HG02973 (cell line): ENCODE data around the gene SMTNL1.

ENCODE experiments used
- ATAC-seq: cut with Tn5 transposase; IDR thresholded peaks from one replicate; pipeline ENCODE4 v1.9.1; 2021; ENCODE audit warnings: moderate library complexity; ENCODE audit not compliant: unreplicated experiment

The SMTNL1 gene, protein sequence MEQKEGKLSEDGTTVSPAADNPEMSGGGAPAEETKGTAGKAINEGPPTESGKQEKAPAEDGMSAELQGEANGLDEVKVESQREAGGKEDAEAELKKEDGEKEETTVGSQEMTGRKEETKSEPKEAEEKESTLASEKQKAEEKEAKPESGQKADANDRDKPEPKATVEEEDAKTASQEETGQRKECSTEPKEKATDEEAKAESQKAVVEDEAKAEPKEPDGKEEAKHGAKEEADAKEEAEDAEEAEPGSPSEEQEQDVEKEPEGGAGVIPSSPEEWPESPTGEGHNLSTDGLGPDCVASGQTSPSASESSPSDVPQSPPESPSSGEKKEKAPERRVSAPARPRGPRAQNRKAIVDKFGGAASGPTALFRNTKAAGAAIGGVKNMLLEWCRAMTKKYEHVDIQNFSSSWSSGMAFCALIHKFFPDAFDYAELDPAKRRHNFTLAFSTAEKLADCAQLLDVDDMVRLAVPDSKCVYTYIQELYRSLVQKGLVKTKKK

DNA sequence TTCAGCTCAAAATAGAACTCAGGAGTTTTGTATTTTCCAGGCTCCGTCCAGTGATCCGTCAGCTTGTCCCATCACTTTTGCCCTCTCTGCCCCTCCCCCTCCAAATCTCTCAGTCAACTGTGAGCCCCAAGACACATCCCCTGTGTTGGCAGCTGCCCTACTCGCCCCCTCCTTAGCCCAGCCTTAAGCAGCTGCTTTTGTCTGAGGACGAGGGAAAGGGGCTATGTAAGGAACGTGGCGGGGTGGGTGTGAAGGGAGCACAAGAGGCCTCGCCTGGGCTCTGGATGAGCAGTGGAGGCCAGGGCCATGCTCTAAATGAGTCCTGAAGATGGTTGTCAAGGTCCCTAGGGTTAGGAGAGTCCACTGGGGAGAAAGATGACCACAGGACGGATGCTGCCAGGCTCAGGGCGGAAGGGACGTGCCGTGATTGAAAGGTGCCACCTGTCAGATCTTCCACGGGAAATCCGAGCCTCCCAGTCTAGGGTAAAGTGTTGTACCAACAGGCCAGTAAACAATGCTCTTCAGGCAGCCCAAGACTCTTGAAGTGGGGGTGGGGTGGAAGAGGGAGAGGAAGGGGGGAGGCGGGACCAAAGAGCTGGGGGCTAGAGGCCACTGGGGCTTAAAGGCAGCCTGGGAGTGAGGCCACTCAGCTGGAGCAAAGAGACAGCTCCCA, at the start of gene SMTNL1:
TSS of gene SMTNL1 (plus strand) at position 649 of the 673 bp plus-strand sequence. CDS start 5,048 bp downstream, outside the sequence.
- ATAC-seq = no peak

DNA sequence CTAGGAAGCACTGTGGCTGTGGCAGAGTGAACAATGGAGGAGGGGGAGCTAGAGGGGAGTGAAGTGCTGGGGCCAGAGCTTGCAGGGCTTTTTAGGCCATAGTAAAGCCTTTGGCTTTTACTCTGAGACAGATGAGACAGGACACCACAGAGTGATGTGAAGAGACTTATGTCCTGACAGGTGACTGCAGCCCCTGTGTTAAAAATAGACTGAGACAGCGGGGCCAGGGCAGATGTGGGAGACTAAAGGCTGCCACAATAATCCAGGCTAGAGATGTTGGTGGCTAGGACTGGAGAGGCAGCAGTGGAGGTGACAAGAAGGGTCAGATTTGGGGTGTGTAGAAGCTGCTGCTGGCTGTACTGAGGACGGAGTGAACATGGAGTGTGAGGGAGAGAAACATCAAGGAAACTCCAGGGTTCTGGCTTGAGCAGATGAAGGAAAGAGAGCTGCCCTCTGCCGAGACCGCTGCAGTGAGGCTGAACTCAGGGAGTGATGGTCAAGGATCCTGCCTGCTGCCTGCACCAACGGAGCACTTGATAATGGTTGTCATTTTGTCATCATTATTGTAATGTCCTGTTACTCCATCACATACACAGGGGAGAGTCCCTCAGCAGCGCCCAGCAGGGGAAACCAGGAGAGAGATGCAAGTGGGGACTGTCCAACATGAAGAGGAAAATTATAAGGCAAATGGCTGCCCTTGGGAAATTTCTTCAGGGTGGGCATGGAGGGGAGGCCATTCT, 49.3 kb upstream of the SMTNL1 start:
- no peak for ATAC-seq

DNA sequence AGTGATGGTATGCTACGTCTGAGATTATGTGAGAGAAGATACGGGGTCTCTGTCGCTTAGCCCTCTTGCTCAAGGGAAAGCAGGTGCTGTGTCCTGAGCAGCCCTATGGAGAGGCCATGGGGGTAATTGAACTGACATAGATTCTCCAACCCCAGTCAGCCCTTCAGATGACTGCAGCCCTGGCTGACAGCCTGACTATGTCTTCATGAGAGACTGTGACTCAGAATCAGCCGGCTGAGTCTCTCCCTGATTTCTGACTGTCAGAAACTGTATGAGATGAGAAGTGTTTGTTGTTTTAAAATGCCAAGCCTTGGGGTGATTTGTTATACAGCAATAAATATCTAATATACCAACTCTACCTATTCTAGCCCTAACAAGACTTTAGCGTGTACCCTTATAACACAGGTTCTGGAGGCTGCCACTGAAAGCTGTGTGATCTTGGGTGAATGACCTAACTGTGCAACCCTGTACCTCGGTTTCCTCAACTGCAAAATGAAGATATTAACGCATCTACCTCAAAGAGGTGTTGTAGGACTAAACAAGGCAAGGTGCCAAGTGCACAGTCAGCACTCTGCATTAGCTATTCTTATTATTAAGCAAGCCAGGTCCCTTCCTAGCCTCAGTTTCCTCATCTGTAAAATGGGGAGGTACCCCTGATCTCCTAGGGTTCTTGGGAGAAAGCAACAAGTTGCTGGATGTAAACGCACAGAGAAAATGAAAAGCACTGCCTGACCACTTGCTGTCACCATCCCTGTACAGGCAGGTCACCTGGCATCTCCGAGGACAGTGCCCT, 46.7 kb upstream of the SMTNL1 start:
- ATAC-seq = no peak

DNA sequence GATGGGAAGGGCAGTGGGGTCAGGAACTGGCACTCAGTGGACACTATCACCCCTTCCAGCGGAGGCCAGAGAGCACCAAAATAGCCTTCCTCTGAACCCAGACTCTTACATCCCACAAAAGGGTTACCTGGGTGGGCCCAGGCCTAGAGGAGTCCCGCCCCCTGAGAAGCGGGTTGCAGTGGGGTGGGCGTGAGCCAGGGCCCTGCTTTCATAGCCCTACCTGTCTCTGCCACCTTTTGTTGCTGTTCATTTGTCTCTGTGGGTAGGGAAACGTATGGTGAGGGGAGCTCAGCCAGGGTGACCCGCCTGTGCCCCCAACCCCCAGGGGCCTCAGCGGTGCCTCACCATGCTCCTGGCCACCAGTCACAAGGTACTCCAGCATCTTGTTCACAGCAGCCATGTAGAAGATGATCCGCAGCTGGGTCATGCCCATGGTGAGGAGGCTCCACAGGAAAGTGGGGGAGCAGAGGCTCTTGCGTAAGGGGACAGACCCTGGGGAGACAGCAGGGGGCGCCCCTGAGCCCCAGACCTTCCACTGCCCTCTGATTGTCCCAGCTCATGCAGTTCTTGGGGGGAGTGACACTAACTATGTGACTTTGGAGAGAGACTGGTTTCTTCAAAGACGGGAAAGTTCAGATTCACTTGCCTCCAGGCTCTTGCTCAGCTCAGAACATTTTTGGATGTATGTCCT, 45.9 kb upstream of the SMTNL1 start:
- ATAC-seq = no peak

DNA sequence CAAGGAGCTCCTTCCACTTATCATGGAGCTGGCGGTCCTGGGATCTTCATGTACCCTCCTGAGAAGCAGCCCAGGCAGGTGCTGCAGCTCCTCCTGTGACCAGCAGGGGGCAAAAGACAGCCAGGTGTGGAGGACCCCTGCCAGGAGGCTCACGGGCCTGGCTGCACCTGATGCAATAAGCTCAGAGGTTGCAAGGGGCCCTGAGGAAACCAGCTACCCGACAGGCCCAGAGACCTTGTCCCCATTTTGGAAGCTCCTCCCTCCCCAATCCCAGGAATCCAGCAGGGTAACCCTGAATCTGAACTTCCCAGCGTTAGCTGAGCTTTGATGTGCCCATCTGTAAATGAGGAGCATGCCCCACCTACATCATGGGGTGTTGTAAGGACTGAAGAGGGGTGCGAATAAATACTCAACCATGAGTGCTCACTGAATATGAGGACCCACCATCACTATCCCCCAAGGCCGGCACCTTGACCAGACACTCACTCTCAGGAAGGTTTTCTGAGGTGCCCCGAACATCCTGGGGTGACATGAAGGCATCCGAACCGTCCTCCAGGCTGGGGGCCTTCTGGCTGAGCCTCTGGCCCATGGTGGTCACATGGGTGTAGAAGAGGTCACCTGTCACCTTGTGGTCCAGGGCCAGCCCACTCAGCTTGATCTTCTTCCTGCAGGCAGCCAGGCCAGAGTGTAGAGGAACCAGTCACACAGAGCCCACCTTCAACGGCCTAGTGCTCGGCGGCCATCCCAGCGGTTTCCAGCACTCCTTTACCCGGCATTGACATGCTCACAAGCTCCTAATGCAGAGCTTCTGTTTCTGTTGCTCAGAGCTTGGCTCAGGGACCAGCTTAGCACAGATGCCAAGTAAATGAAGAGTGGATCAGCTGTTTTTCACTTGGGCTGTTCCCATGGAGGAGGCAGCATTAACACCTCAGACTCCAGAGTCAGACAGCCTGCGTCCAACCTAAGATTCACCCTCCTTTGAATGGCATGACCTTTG, 43.6 kb upstream of the SMTNL1 start:
- ATAC-seq = peak; percentile 69

DNA sequence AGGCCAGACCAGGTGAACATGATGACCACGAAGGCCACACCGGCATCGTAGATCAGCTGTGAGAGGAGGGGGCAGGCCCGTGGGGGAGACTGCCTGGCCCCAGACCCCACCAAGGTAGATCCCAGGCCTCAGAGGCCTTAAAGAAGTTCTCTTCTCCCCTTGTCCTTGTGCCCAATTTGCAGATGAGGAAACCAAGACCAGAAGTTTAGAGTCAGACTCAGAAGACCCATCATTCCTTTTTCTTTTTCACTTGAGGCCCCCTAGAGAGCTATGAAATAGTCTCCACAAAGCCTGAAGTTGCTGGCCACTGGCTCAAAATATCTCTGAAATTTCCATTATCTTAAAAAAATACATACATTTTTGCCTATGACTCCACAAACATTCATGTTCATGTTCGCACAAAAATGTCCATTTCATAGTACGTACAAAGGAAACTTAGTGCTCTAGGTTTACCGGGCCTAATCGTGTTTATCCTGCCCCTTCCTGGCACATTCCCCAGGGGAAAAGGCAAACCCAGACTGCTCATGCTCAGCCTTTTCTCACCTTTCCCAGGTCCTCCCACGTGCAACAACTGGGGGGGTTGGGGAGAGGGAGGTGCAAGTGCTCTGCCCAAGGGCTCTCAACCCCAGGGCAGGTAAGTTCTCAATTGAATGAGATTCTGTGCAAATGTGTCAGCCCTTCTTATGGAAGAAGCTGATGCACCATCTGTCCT, 41.1 kb upstream of the SMTNL1 start:
- no peak for ATAC-seq

DNA sequence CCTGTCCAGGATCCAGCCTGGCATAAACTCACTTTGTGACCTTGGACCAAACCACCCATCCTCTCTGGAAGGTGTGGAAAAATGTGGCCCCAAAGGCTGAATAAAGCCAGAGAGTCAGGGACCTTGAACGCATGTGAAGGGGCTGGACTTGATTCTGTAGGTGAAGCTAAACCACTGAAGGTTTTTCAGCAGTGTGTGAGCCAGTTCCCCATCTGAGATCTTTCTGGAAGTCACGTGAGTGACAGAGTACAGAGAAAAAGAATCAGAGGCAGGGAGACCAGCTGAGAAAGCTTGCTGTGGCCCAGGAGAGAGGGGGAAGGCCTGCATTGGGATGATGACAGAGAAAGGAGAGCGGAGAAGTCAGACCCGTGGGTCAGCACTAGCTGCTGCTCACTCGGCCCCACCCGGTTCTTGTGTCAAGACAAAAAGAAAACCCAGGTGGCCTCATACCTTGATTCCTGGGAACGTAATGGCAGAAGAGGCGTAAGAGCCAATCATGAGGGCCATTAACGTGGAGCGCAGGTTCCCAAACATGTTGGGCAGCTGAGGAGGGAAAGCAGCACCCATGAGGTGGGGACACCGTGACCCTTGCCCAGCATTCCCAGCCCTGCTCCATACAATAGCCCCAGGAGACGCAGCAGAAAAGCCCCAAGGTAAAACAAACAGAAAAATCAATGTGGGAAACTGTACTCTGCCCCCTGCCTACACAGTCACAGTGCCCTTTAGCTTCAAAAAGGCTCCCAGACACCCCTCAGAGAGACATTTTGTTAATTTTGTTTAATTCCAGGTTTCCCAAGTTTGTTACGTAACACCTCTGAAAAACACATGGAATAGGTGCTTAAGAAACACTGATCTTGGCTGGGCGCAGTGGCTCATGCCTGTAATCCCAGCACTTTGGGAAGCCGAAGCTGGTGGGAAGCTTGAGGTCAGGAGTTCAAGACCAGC, 39.8 kb upstream of the SMTNL1 start:
- no peak for ATAC-seq

DNA sequence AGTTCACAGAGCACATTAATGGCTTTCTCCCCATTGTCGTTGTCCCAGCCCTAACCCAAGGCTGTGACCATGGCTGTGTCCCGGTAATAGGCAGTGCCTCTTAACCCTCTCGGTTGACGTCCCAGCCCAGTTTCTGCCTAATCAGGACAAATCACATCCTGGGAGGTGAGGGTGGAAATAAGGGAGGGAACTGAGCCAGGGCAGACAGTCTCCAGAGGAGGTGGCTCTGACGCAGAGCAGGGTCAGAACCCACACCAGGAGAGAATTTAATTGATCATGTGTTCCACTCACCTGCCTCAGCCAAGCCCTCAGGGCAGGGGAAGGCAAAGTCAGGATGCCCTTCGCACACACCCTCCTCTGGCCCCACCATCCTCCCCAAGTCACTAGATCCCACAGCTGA, 38.9 kb upstream of the SMTNL1 start:
- no peak for ATAC-seq

DNA sequence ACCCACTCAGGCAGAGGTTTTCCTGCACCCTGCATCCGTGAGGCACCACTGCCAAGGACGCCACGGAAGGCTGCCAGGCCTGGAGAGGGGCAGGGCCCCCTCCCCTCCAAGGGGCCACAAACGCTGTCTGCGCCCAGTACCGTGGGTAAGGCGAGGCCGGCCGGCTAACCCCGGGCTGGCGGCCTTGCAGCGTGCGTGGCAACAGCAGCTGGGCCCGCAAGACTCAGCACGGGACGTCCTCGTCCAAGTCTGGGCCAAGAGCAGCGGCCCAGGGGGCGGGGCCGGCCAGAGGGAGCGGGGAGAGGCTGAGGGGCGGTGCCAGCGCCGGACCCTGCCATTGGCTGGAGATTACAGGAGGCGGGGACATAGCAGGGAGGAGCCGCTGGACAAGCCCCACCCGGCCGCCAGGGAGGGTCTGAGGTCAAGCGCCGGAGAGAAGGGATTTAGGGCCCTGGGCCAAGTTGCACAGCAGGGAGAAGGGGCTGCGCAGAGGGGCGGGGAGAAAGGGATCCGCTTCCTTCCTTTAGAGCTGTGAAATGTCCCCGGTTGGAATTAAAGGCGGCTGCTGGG, 37.9 kb upstream of the SMTNL1 start:
- ATAC-seq = peak; percentile 97

DNA sequence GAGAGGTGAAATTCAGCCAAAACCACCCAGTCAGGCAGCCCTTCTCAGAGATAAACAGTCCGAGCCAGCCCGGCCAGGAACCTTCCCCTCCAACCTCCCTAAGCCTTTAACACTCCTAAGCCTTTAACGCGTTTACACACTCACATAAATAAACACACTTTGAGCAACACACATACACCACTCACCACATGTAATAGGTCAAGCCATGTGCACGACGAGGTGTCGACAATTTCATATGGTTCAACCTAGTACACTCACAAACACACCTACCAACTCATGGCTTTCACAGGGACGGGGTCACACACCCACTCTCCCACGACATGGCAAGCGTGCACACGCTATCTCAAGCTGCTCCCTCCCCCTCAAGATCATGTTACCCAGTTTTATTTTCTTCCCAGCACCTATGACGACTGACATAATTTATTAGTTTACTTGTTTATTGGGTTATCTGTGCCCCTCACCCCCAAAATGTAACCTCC, 37.4 kb upstream of the SMTNL1 start:
- ATAC-seq = no peak

DNA sequence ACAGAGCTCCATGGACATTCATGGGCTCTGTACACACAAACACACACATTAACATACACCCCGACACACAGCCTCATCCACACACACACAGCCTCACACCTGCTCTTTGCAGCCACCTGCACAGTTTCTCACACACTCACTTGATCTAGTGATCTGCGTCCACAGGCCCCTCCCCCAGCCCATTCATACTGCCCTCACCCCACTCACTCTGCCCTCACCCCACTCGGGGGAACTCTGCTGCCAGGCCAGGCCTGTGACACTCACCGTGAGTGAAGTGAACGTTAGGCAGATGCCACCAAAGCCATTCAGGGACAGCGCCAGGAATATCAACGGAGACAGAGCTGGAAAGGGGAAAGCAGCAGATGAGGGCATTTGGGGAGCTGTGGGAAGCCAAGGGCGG, 36.9 kb upstream of the SMTNL1 start:
- no peak for ATAC-seq

DNA sequence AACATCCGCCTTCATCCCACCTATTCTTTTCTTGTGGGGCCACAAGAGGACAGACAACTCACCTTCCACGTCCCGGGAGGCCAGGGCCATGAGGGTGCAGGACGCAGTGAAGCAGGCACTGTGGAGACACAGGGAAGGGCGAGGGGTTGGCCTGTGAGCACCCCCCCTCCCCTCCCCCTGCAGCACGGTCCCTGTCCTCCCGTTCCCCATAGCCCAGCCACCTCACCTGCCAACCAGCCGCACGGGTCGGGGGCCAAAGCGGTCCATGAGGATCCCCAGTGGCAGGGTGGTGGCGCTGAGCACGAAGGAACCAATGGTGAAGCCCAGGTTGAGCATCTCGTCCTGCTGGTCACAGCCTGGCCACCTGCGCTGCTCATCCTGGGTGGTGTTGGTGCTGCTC, 36.5 kb upstream of the SMTNL1 start:
- no peak for ATAC-seq

DNA sequence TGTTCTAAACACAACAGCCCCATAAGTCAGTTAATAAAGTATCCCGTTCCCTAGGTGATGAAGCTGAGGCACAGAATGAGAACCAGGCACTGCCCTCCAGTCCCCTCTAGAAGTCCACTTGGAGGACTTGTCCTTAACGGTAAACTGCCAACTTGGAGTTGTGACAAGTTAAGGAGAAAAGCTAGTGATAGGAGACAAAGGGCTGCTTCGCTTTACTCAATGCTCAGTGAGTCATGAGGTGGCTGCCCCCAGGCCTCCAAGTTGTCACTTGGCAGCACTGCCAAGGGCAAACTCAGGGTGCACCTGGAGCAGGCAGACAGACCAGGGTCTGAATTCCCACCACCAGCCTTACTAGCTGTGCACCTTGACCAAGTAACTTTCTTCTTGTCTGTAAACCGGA, 35.4 kb upstream of the SMTNL1 start:
- ATAC-seq = no peak

DNA sequence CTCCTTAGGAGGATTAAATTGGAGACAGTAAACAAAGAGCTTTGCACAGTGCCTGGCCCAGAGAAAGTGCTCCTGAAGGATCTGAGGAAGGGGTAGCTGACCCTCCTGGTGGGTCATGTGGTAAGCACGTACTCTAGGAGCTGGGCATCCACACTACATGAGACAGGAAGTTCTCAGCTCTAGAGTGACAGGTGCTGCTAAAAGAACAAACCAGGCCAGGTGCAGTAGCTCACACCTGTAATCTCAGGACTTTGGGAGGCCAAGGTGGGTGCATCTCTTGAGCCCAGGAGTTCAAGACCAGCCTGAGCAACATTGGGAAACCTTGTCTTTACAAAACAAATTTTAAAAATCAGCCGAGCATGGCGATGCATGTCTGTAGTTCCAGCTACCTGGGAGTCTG, 35.0 kb upstream of the SMTNL1 start:
- no peak for ATAC-seq

DNA sequence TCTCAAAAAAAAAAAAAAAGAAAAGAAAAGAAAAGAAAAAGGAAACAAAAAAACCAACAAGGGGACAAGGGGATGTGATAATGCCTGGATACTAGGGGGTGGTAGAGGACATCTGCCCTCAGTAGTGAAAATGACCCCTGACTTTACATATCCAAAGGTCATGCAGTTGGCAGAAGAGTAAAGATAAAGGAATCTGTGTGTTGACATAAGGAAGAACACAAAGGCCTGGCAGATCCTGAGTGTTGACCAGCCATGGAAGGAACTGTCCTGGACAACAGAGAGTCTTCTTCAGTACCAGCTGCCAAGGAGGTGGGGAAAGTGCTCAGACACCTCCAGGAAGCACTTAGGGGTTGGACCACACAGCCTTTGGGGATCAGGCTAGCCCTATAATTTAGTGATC, 34.5 kb upstream of the SMTNL1 start:
- no peak for ATAC-seq

DNA sequence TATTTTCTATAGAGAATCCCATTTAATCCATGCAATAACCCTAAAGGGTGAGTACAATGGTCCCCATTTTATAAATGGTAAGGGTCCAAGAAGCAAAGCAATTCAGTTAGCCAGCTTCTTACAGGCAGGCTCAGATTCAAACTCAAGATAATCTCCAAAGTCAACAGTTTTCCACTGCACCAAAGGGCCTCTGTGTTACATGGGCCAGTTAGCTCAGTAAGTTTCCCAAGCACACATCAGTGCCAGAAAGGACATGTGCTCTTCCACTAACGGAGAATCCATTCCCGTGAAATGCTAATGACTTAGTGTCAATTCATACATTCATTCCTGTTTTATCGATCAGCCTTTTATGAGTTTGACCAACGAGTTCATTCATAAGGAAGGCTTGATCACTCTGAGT, 32.9 kb upstream of the SMTNL1 start:
- ATAC-seq = no peak

DNA sequence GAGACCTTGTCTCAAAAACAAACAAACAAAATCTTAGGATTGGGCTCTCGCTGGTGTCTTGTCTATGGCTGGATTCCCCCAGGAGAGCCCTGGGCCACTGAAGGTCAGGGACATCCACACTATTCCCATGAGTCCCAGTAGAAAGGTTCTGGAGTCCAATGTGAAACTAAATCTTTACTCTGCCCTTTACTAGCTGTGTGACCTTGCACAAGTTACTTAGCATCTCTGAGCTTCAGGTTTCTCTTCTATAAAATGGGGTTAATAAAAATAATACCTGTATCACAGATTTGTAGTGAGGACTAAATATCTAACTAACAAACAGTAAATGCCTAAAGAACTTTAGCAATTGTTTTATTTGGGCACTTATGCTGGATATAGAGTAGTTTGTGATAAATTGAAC, 30.9 kb upstream of the SMTNL1 start:
- no peak for ATAC-seq
